GM12891 (cell line): ENCODE data around the gene FILIP1L.

Experiments
- POLR2AphosphoS5 ChIP-seq: IDR thresholded peaks from 2 replicates; pipeline ENCODE4 v1.6.1; 2011; ENCODE audit warnings: low read depth, low read length, control low read depth
- SPI1 ChIP-seq: IDR thresholded peaks from 2 replicates; pipeline ENCODE4 v1.6.1; 2011; ENCODE audit warnings: low read depth, low read length, control low read depth

DNA sequence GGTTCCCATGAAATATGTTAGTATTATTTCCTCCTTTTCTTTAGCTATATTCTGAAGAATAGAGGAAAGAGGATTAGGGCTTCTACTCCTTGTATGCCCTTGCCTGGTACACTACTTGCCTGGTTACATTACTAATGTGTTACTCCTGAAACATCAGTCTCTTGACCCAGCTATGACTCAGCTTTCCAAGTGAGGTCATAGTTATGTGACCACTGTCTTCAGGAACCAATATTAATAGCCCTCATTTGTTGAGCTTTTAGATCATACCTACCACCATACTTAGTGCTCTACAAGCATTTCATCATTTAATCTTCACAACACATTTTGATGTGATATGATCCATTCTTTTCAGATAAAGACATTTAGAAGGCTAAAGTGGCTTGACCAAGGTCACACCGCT, 236.3 kb downstream of the FILIP1L start:
- TF ChIP-seq POLR2AphosphoS5 = no peak
- no peak for TF ChIP-seq SPI1
